Measurements from ENCODE around the gene MAN1A1. TPM values are rescaled to one million over a fixed set of nuclear protein-coding genes. Genes with fewer than 3 reads are reported as not detected.

Gene MAN1A1
- polyA plus RNA-seq, 1 donor (not counting 4 experiments of a cell fraction or from before 2014, with no cell fraction given): 20.2 TPM

- no peaks in the 10 kb centered on the region for H3K36me3 ChIP-seq (ENCODE audit: control insufficient read depth in 2 of 2, extremely low read depth in 1 of 2, insufficient read depth in 2 of 2, low read length in 2 of 2)
- dilution Hi-C loops (cut with MboI; ENCODE audit: extremely low pct_ligation_motif_present, low sequenced_read_pairs): no loop called here
- H2AFZ ChIP-seq (ENCODE audit: control insufficient read depth, low read length): no peak overlapping the region
- H3K4me2 ChIP-seq (ENCODE audit: control insufficient read depth, extremely low read depth, insufficient read depth, low read depth, low read length): no peak overlapping the region
- FAIRE-seq (no peak), DNase-seq (ENCODE audit: low read depth, low spot score) (no peak)
- no peaks in the 10 kb centered on the region for H3K4me1 ChIP-seq (ENCODE audit: control insufficient read depth, extremely low read depth, insufficient read depth, low read length)
- no peaks in the 10 kb centered on the region for H3K79me2 ChIP-seq (ENCODE audit: control insufficient read depth, insufficient read depth, low read length)
- no peak for TF ChIP-seq EZH2 (IDR thresholded peaks at IDR 0.05; ENCODE audit: low read length)
- TF ChIP-seq, protein P1, sequence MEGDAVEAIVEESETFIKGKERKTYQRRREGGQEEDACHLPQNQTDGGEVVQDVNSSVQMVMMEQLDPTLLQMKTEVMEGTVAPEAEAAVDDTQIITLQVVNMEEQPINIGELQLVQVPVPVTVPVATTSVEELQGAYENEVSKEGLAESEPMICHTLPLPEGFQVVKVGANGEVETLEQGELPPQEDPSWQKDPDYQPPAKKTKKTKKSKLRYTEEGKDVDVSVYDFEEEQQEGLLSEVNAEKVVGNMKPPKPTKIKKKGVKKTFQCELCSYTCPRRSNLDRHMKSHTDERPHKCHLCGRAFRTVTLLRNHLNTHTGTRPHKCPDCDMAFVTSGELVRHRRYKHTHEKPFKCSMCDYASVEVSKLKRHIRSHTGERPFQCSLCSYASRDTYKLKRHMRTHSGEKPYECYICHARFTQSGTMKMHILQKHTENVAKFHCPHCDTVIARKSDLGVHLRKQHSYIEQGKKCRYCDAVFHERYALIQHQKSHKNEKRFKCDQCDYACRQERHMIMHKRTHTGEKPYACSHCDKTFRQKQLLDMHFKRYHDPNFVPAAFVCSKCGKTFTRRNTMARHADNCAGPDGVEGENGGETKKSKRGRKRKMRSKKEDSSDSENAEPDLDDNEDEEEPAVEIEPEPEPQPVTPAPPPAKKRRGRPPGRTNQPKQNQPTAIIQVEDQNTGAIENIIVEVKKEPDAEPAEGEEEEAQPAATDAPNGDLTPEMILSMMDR (optimal IDR thresholded peaks at IDR 0.05 in 1 of 3, IDR thresholded peaks at IDR 0.05 in 1 of 3, conservative IDR thresholded peaks at IDR 0.05 in 1 of 3; ENCODE audit: extremely low read depth in 1 of 3, insufficient read depth in 2 of 3, low read length in 3 of 3): no peak
- no peaks in the 10 kb centered on the region for H4K20me1 ChIP-seq (ENCODE audit: control insufficient read depth, extremely low read depth, insufficient read depth, low read length)
- no peaks in the 10 kb centered on the region for H3K9me1 ChIP-seq (ENCODE audit: control insufficient read depth, extremely low read depth, insufficient read depth, low read length)
- H3K4me3 ChIP-seq (ENCODE audit: control insufficient read depth in 2 of 3, extremely low read depth in 1 of 3, insufficient read depth in 2 of 3, low read depth in 1 of 3, low read length in 3 of 3): no peak overlapping the region
- H3K9me3 ChIP-seq (ENCODE audit: control insufficient read depth, low read depth, low read length): no peaks in the 10 kb centered on the region
- no peak overlapping the region for H3K9ac ChIP-seq (ENCODE audit: control insufficient read depth, extremely low read depth, insufficient read depth, low read length)
- H3K27ac ChIP-seq (ENCODE audit: control insufficient read depth, insufficient read depth, low read length): no peak overlapping the region
- no peaks in the 10 kb centered on the region for H3K27me3 ChIP-seq (ENCODE audit: control insufficient read depth, extremely low read depth, insufficient read depth, low read length)
Measured at GRCh38 chr6:119290306-119290705, 59.3 kb downstream of the MAN1A1 start.

DNA sequence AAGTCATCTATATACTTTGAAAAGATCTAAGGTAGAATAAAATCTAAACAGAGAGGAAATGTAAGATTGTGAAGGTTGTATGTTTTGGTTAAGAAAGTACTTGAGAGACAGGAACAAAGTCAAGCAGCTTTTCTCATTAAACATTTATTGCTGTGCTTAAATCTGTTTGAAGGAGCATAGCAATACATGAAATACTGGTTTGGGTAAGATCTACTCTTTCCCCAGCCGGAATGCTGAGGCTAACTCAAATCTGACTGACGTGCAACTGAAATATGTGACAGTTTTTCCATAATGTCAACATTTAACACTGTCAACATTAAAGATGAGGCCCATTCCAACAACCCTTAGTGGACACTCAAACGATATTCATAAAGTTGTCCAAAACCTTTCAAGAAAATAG is 59.9 kb downstream of the MAN1A1 start:
- Histone ChIP-seq H3K27ac (ENCODE audit: control insufficient read depth, insufficient read depth, low read length) (no peak overlapping the region), H3K36me3 (ENCODE audit: control insufficient read depth in 2 of 2, extremely low read depth in 1 of 2, insufficient read depth in 2 of 2, low read length in 2 of 2) (no peaks in the 10 kb centered on the region), H2AFZ (ENCODE audit: control insufficient read depth, low read length) (no peak overlapping the region), H3K4me2 (ENCODE audit: control insufficient read depth, extremely low read depth, insufficient read depth, low read depth, low read length) (no peak overlapping the region), H3K9me1 (ENCODE audit: control insufficient read depth, extremely low read depth, insufficient read depth, low read length) (no peaks in the 10 kb centered on the region), H3K79me2 (ENCODE audit: control insufficient read depth, insufficient read depth, low read length) (no peaks in the 10 kb centered on the region), H3K4me3 (ENCODE audit: control insufficient read depth in 2 of 3, extremely low read depth in 1 of 3, insufficient read depth in 2 of 3, low read depth in 1 of 3, low read length in 3 of 3) (no peak overlapping the region), H3K9ac (ENCODE audit: control insufficient read depth, extremely low read depth, insufficient read depth, low read length) (no peak overlapping the region), H4K20me1 (ENCODE audit: control insufficient read depth, extremely low read depth, insufficient read depth, low read length) (no peaks in the 10 kb centered on the region), H3K27me3 (ENCODE audit: control insufficient read depth, extremely low read depth, insufficient read depth, low read length) (no peaks in the 10 kb centered on the region), H3K4me1 (ENCODE audit: control insufficient read depth, extremely low read depth, insufficient read depth, low read length) (no peaks in the 10 kb centered on the region), H3K9me3 (ENCODE audit: control insufficient read depth, low read depth, low read length) (no peaks in the 10 kb centered on the region)
- TF ChIP-seq, protein P1 (optimal IDR thresholded peaks at IDR 0.05 in 1 of 3, IDR thresholded peaks at IDR 0.05 in 1 of 3, conservative IDR thresholded peaks at IDR 0.05 in 1 of 3; ENCODE audit: extremely low read depth in 1 of 3, insufficient read depth in 2 of 3, low read length in 3 of 3): no peak
- no peak for TF ChIP-seq EZH2 (IDR thresholded peaks at IDR 0.05; ENCODE audit: low read length)
- dilution Hi-C loops (cut with MboI; ENCODE audit: extremely low pct_ligation_motif_present, low sequenced_read_pairs): no loop called here
- DNase-seq (ENCODE audit: low read depth, low spot score) (no peak), FAIRE-seq (no peak)

Measured in keratinocyte (primary cell).